ENCODE measurements around the gene SGIP1.

DNA sequence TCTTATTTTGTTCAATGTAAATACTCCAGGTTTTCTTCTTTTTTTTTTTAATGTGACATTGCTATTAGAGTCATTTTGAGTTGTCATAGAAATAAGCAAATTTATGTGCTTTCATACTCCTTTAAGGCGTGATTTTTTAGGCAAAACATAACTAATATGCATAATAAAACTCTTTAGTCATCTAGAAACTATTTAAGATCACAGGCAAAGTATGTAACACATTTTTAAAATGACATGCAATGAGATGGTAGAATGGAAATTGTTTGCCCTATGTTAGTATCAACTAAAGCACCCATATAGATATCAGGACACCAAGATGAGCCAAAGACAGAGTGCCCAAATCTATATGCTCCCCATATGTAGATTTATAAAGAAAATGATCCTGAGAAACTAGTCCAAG lies 41.5 kb upstream of the SGIP1 start:
- no peak for TF ChIP-seq YY1 (IDR thresholded peaks at IDR 0.05; ENCODE audit: low read depth)
- TF ChIP-seq TAF1 (IDR thresholded peaks at IDR 0.05; ENCODE audit: low read depth): no peak
- no peak for TF ChIP-seq TCF12 (IDR thresholded peaks at IDR 0.05; ENCODE audit: low read depth)
- TF ChIP-seq, protein P1, sequence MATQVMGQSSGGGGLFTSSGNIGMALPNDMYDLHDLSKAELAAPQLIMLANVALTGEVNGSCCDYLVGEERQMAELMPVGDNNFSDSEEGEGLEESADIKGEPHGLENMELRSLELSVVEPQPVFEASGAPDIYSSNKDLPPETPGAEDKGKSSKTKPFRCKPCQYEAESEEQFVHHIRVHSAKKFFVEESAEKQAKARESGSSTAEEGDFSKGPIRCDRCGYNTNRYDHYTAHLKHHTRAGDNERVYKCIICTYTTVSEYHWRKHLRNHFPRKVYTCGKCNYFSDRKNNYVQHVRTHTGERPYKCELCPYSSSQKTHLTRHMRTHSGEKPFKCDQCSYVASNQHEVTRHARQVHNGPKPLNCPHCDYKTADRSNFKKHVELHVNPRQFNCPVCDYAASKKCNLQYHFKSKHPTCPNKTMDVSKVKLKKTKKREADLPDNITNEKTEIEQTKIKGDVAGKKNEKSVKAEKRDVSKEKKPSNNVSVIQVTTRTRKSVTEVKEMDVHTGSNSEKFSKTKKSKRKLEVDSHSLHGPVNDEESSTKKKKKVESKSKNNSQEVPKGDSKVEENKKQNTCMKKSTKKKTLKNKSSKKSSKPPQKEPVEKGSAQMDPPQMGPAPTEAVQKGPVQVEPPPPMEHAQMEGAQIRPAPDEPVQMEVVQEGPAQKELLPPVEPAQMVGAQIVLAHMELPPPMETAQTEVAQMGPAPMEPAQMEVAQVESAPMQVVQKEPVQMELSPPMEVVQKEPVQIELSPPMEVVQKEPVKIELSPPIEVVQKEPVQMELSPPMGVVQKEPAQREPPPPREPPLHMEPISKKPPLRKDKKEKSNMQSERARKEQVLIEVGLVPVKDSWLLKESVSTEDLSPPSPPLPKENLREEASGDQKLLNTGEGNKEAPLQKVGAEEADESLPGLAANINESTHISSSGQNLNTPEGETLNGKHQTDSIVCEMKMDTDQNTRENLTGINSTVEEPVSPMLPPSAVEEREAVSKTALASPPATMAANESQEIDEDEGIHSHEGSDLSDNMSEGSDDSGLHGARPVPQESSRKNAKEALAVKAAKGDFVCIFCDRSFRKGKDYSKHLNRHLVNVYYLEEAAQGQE (IDR thresholded peaks at IDR 0.05; ENCODE audit: low read depth): no peak
- no peak for TF ChIP-seq EP300 (IDR thresholded peaks at IDR 0.05; ENCODE audit: borderline replicate concordance)
- no peak for TF ChIP-seq EGR1 (IDR thresholded peaks at IDR 0.05)
- TF ChIP-seq, protein P2, sequence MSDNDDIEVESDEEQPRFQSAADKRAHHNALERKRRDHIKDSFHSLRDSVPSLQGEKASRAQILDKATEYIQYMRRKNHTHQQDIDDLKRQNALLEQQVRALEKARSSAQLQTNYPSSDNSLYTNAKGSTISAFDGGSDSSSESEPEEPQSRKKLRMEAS (IDR thresholded peaks at IDR 0.05): no peak
- TF ChIP-seq RAD21 (IDR thresholded peaks at IDR 0.05; ENCODE audit: low read depth): no peak
- TF ChIP-seq TEAD4 (IDR thresholded peaks at IDR 0.05): no peak
- TF ChIP-seq ZBTB7A (IDR thresholded peaks at IDR 0.05; ENCODE audit: low read depth): no peak
- TF ChIP-seq CREB1 (IDR thresholded peaks at IDR 0.05; ENCODE audit: low read depth): no peak
